Mesodermal cell (in vitro differentiated cells): ENCODE data around the gene G6PC2.

ENCODE experiments used
- H3K27ac ChIP-seq: 2 replicates; pipeline ENCODE4 v1.7.0; 2013; ENCODE audit warnings: mild to moderate bottlenecking, low read depth, low read length, moderate library complexity; ENCODE audit not compliant: severe bottlenecking
- H3K36me3 ChIP-seq: 2 replicates; pipeline ENCODE4 v1.7.1; 2013; ENCODE audit warnings: mild to moderate bottlenecking, low read length, moderate library complexity; ENCODE audit not compliant: control insufficient read depth, insufficient read depth
- H3K4me1 ChIP-seq: one replicate; pipeline ENCODE4 v1.7.1; 2013; ENCODE audit warnings: mild to moderate bottlenecking, low read length; ENCODE audit not compliant: insufficient read depth, control insufficient read depth, poor library complexity, severe bottlenecking
- H3K4me3 ChIP-seq: 2 replicates; pipeline ENCODE4 v1.7.0; 2013; ENCODE audit warnings: low read length, control low read depth, mild to moderate bottlenecking; ENCODE audit not compliant: insufficient read depth, poor library complexity, severe bottlenecking; ENCODE audit errors: extremely low read depth
- H3K9me3 ChIP-seq: 2 replicates; pipeline ENCODE4 v1.7.1; 2013; ENCODE audit warnings: mild to moderate bottlenecking, low read length, moderate library complexity; ENCODE audit not compliant: control insufficient read depth
- WGBS, 2 experiments: methylation state at CpG; one replicate each; pipeline ENCODE4 v1.1.5; 2013; ENCODE audit warnings: missing lambda C conversion rate in 2 of 2; ENCODE audit not compliant: insufficient coverage in 2 of 2; 5-methylcytosine and 5-hydroxymethylcytosine counted together

Gene G6PC2

DNA sequence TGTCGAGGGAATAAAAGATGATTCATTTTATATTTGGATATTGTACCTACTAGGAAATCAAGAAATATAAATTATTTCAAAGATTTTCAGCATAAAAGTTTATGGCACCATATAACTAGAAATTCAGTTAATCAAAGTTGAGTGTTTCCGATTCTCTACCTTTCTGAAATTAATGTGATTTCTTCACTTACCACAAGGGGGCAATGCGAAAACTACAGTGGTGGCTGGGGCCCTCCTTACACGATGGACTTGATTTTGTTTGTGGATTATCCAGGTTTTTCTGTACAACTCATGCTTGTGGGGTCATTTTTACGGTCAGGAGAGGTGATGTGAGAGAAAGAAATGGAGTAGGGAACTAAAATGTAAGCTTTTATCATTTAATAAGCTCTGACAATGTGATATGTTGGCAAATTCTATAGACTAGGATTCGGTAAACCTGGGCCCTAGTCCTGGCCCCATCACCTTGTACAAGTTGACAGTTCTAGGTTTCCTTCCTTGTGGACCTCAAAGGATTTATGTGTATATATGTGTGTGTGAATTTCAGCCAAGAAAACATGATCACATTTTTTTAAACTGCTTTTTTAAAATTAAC lies 47.6 kb downstream of the G6PC2 start:
- Histone ChIP-seq H3K4me3 (no peak overlapping the region), H3K36me3 (no peaks in the 10 kb centered on the region), H3K27ac (no peak overlapping the region), H3K4me1 (no peaks in the 10 kb centered on the region), H3K9me3 (no peaks in the 10 kb centered on the region)
- WGBS, 2 experiments, result 60 to 62% methylated on average over 2 of the region's 6 CpGs

DNA sequence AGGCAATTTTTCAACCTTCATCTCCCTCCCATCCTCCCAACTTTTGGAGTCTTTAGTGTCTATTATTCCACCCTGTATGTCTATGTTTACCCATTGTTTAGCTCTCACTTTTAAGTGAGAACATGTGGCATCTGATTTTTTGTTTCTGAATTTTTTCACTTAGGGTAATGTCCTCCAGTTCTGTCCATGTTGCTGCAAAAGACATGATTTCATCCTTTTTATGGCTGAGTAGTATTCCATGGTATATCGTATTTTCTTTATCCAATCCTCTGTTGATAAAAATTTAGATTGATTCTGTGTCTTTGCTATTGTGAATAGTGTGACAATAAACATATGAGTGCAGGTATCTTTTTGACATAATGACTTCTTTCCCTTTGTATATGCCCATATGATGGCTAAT lies 48.2 kb downstream of the G6PC2 start:
- Histone ChIP-seq H3K4me3 (no peak overlapping the region), H3K9me3 (no peaks in the 10 kb centered on the region), H3K36me3 (no peaks in the 10 kb centered on the region), H3K27ac (no peak overlapping the region), H3K4me1 (no peaks in the 10 kb centered on the region)
- WGBS, 2 experiments, result 100% methylated on average over 1 of the region's 1 CpG; no CpG with 5 or more reads in 1 of the 2 experiments

DNA sequence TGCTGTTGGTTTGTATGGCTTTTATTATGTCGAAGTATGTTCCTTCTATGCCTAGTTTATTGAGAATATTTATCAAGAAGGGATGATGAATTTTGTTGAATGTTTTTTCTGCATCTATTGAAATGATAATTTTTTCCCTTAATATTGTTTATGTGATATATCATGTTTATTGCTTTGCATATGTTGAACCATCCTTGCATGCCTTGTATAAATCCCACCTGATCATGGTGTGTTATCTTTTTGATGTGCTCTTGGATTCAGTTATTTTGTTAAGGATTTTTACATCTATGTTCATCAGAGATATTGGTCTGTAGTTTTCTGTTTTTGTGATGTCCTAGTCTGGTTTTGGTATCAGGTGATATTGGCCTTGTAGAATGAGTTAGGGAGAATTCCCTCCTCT lies 50.8 kb downstream of the G6PC2 start:
- WGBS, 2 experiments, result no CpG with 5 or more reads among the region's 1 CpG
- Histone ChIP-seq H3K36me3 (no peaks in the 10 kb centered on the region), H3K4me1 (no peaks in the 10 kb centered on the region), H3K4me3 (no peak overlapping the region), H3K27ac (no peak overlapping the region), H3K9me3 (no peaks in the 10 kb centered on the region)

DNA sequence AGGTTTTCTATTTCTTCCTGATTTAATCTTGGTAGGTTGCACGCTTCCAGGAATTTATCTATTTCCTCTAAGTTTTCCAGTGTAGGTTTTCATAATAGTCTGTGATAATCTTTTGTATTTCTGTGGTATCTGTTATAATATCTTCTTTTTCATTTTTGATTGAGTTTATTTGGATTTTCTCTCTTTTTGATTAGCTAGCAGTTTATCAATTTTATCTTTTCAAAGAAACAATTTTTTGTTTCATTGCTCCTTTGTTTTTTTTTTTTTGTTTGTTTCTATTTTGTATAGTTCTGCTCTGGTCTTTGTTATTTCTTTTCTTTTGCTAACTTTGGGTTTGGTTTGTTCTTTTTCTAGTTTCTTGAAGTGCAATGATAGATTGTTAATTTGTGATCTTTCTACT lies 51.3 kb downstream of the G6PC2 start:
- no peak overlapping the region for H3K27ac ChIP-seq
- H3K4me1 ChIP-seq, result no peaks in the 10 kb centered on the region
- no peaks in the 10 kb centered on the region for H3K9me3 ChIP-seq
- WGBS, 2 experiments, result no CpG with 5 or more reads among the region's 1 CpG
- H3K36me3 ChIP-seq, result no peaks in the 10 kb centered on the region
- H3K4me3 ChIP-seq, result no peak overlapping the region

DNA sequence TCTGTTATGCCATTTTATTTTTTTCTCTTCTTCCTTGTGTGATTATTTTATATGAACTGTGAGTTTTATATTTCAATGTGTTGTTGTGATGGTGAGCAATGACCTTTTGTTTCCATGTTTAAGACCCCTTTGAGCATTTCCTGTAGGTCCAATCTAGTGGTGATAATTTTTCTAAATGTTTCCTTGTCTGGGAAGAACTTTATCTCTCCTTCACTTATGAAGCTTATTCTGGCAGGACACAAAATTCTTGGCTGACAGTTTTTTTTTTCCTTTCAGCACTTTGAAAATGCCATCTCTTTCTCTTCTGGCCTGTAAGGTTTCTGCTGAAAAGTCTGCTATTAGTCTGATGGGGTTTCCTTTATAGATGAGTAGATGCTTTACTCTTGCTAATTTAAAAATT lies 53.2 kb downstream of the G6PC2 start:
- Histone ChIP-seq H3K36me3 (no peaks in the 10 kb centered on the region), H3K4me3 (no peak overlapping the region), H3K27ac (no peak overlapping the region), H3K4me1 (no peaks in the 10 kb centered on the region), H3K9me3 (no peaks in the 10 kb centered on the region)

DNA sequence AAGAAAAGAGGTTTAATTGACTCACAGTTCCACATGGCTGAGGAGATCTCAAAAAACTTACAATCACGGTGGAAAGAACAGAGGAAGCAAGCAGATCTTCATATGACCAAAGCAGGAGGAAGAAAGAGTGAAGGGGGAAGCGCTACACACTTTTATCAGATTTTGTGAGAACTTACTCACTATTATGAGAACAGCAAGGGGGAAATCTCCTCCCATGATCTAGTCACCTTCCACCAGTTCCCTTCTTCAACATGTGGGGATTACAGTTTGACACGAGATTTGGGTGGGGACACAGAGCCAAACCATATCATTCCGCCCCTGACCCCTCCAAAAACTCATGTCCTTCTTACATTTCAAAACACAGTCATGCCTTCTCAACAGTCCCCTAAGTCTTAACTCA lies 54.2 kb downstream of the G6PC2 start:
- H3K4me3 ChIP-seq, result no peak overlapping the region

DNA sequence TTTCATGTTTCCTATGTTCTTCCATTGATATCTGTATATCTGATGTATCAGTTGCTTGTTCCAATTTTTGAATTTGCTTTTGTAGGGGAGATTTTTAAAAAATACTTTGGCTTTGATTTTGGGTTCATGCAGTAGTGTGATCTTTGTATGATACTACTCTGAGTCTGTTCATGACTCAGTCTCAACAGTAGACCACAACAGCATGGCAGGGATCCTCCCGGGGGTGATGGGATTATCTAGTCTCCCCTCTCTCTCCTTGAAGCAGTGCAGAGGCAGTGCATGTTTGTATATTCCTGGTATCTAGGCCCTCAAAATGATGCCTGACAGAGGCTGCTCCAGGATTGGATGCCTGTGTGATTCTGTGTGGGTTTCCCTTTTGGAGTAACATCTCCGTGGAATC lies 55.3 kb downstream of the G6PC2 start:
- 71% methylated on average over 1 of the region's 2 CpGs; no CpG with 5 or more reads in 1 of the 2 experiments for WGBS, 2 experiments
- Histone ChIP-seq H3K9me3 (no peaks in the 10 kb centered on the region), H3K4me1 (no peaks in the 10 kb centered on the region), H3K4me3 (no peak overlapping the region), H3K27ac (no peak overlapping the region), H3K36me3 (no peaks in the 10 kb centered on the region)

More for the DNA sequence above, 54.2 kb downstream of the G6PC2 start:
- no peaks in the 10 kb centered on the region for H3K9me3 ChIP-seq
- H3K27ac ChIP-seq, result no peak overlapping the region
- 95% methylated on average over 3 of the region's 4 CpGs; no CpG with 5 or more reads in 1 of the 2 experiments for WGBS, 2 experiments
- no peaks in the 10 kb centered on the region for H3K4me1 ChIP-seq
- H3K36me3 ChIP-seq, result no peaks in the 10 kb centered on the region
